Embryonic facial prominence (tissue), 1 donor: Measurements from ENCODE around the gene SLC13A3.

Source experiments
- DNase-seq: peaks from one replicate; pipeline ENCODE4 v3.0.0-alpha.2; 2016; ENCODE audit errors: extremely low spot score

Gene SLC13A3

DNA sequence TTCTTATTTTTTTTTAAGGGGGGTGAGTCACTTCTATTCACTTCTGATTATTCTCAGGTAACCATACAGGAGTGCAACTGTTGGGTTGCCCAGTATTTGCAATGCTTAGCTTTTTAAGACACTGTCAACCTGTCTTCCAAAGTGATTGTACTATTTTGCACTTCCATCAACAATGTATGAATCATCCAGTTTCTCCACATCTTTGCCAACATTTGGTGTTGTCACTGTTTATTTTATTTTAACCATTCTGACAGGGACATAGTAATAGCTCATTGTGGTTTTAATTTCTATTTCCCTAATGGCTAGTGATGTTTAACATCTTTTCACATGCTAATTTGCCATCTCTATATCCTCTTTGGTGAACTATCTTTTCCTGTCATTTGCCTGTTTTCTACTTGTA lies 1.4 kb upstream of the SLC13A3 start:
- no peak for DNase-seq

DNA sequence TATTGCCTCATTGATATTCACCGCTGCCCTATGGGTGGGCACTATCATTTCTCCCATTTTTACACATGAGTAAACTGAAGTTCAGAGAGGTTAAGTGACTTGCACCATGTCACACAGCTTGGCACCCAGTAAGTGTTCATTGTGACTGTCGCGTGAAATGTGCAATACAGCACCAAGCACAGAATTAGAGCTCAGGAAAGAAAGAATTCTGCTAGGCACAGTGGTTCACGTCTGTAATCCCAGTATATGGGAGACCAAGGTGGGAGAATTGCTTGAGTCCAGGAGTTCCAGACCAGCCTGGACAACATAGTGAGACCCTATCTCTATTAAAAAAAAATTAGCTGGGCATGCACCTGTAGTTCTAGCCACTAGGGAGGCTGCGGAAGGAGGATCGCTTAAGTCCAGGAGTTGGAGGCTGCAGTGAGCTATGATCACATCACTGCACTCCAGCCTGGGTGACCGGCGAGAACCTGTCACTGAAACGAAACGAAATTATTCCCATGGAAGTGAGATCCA lies 626 bp downstream of the SLC13A3 start:
- DNase-seq = no peak

GRCh38 chr20:46649965-46650542 lies 1.2 kb downstream of the SLC13A3 start:
- DNase-seq = no peak

DNA sequence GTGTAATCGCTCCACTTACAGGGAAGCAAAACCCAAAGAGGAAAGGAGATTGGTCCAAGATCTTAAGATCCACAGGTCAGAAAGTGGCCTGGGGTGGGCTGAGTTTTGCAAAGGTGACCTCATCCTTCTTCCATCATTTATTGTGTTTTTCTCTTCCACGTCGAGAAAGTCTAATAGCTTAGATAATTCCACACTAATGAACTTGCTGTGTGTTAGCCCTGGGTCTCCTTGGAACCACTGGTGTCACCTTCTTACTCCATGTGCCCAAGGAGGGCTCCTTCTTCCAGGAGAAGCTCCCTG lies 1.7 kb downstream of the SLC13A3 start:
- no peak for DNase-seq

DNA sequence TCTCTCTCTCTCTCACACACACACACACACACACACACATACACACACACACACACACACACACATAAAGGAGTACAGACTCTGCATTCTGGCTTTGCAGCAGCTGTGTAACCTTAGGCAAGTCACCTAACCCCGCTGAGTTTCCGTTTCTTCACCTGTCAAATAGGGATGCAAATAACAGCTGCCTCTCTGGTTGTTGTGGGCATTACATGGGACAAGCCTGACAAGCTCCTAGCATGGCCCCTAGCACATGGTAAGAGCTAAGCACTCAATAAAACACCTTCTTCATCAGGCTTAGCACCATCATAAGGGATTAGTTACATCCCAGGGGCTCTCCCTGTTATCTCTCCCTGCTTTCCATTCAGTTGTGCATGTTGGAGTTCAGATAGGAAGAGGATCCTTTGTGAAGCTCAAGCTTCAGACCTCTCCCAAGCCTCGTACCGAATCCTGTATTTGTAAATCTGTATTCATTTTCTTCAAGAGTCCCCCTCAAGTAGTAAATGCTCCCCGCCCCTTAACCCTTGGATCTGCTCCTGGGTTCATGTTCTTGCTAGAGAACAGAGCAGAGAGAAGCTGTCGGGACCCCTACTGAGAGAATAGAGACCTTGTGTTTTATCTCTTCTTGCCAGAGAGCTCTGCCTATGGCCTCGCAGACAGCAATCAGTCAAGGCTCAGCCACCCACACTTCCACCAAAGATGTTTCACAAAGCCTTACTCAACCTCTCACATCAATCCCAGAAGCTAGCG lies 2.2 kb downstream of the SLC13A3 start:
- DNase-seq = no peak

DNA sequence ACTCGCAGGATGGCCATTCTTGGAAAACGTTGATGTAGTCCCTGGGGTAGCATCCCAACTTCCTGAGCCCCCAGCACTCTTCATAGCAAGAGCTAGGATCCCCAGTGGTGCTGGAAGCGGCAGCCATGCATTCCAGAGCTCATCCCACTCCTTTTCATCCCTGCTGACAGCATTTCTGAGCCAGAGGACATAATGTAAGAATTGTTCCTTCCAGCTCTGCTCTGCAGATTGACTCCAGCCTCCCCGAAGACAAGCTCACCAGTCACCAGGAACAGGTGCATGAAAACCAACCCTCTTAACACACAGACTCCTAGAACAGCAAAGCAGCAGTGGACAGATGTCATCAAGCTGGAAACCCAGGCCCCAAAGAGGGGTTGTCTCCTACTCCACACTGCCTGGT lies 3.8 kb downstream of the SLC13A3 start:
- DNase-seq = no peak

GRCh38 chr20:46646659-46647380 lies 4.4 kb downstream of the SLC13A3 start:
- no peak for DNase-seq

DNA sequence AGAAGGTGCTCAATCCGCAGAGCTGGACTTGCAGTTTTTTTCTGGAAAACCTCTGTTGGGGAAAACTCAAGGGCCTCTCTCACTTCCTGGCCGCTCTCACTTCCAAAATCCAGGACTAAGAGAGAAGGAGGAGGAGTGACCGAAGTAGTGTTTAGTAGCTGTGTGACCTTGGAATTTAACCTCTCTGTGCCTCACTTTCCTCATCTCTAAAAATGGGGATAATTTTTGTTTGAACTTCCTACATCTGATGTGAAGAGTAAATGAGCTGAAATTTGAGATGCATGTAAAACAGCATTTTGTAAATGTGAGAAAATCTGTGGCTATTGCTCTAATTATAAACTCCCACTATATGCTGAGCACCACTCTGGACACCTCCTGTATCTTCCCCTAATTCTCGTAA lies 5.1 kb downstream of the SLC13A3 start:
- no peak for DNase-seq

- DNase-seq = no peak
Measured at GRCh38 chr20:46644733-46645132, 6.5 kb downstream of the SLC13A3 start.

DNA sequence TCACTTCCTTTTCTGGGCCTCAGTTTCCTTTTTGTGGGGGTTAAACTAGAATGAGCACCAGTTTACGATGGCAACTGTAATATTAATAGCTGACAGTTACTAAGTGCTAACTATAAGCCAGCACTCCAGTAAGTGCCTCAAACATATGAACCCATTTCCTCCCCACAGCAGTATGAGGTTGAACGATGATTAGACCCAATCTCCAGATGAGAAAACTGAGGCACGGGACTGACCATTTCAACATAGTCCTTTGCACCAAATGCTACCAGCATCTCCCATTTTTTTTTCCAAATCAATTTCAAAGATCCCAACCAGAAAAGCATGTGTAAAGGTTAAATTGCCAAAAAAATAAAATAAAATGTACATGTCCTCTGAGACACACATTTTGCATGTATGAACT lies 7.1 kb downstream of the SLC13A3 start:
- no peak for DNase-seq

DNA sequence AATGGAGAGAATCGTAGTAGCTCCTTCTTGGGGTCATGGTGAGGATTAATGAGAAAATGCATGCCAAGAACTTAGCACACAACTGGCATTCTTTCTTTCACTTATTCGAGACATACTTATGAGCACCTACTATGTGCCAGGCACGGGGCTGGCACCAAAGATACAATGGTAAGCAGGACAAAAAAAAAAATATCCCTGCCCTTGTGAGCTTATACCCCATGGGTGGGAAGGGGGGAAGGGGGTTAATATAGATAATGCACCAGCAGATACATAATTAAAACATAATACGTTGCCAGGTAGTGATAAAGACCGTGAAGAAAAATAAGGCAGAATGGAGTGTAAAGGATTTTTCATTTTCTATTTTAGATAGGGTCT lies 8.3 kb downstream of the SLC13A3 start:
- DNase-seq = no peak

DNA sequence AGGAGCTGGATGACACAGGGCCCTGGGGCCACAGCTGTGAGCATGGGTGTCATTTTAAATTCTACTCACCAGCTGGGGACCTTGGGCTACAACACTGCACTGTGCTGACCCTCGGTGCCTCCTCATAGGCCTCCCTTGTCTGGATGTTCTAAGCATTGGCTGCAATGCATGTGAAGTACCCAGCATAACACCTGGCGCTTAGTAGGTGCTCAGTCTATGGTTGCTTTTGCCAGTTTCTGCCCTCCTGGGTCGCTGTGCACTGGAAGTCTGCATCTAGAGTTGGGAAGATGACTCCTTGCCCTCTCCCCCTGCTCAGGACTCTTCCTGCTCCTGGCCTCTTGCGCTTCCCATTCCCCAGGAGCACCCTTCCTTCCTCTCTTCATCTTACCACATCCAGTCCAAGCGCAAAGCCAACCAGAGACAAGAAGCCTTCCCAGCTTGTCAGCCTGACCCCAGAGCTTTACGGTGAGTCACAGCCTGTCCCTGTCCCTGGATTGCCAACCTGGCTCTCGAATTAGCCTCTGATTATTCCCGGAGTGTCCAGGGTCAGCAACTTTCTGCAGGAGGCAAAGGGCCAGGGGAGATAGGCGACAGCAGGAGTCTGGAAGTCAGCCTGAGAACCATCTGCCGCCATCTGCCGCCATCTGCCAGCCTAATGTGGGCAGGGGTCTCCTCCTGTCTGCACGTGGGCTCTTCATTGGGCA lies 8.8 kb downstream of the SLC13A3 start:
- no peak for DNase-seq

GRCh38 chr20:46641424-46641823 lies 9.8 kb downstream of the SLC13A3 start:
- no peak for DNase-seq

GRCh38 chr20:46640536-46641311 lies 10.5 kb downstream of the SLC13A3 start:
- DNase-seq = no peak

- DNase-seq = no peak
Measured at GRCh38 chr20:46640044-46640443, 11.2 kb downstream of the SLC13A3 start.

GRCh38 chr20:46639587-46639986 lies 11.7 kb downstream of the SLC13A3 start:
- DNase-seq = no peak

- no peak for DNase-seq
Measured at GRCh38 chr20:46638898-46639274, 12.4 kb downstream of the SLC13A3 start.

DNA sequence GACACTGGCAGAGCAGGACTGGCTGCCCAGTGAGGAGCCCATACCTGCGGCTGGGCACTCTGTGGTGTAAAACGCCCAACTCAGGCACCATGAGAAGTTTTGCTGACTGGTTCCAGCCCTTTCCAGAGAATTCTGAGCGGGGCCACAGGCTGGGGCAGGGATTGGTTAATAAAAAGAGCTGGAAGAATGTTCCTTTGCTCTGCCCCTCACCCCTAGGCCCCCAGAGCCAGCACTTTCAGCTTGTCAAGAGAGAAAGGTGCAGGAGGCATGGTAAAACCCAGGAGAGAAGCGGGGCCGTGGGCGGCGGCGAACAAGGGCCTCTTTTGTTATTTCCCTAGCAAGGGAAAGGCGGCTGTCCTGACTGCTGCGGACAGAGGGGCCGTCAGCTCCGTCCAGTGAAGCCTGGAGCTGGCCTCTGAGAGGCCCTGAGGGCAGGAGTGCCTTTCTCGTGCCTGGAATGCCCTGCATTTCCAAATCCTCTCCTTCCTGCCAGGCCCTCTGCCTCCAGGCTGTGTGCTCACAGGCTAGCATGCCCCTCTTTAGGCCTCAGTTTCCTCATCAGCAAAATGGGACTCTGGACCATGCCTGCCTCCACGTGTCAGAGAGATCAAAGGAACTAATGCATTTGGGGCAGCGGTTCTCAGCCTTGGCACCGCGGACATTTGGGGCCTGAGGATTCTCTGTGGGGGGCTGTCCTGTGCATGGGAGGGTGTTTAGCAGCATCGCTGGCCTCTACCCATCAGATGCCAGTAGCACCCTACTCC lies 12.9 kb downstream of the SLC13A3 start:
- DNase-seq = no peak

GRCh38 chr20:46637427-46638133 lies 13.7 kb downstream of the SLC13A3 start:
- no peak for DNase-seq

GRCh38 chr20:46637020-46637419 lies 14.2 kb downstream of the SLC13A3 start:
- DNase-seq = no peak
